SJSA1 (cell line): ENCODE results near the gene THSD4. TPM values are rescaled to one million over a fixed set of nuclear protein-coding genes. Genes with fewer than 3 reads are reported as not detected.
"Not testable (repeated sequence)": the region's sequence is repeated elsewhere in the genome, so short reads cannot be mapped to it uniquely, and the experiment has no call there.

Source experiments
- DNase-seq, 2 experiments: peaks; one replicate each; pipeline ENCODE4 v3.0.0-alpha.2; 2015 to 2020; ENCODE audit warnings: low spot score in 2 of 2, low read depth in 1 of 2
- H3K27ac ChIP-seq: fragments of 250-450 bp; sonication (Bioruptor Pico); 2 replicates; pipeline ENCODE4 v1.5.1; 2020; ENCODE audit warnings: mild to moderate bottlenecking, moderate library complexity
- H3K27me3 ChIP-seq: fragments of 250-450 bp; sonication (Bioruptor Pico); replicated peaks from 2 replicates; pipeline ENCODE4 v1.5.1; 2020; ENCODE audit warnings: mild to moderate bottlenecking, moderate library complexity
- H3K36me3 ChIP-seq: fragments of 250-450 bp; sonication (Bioruptor Pico); 2 replicates; pipeline ENCODE4 v1.5.1; 2020; ENCODE audit warnings: mild to moderate bottlenecking
- H3K4me1 ChIP-seq: fragments of 250-450 bp; sonication (Bioruptor Pico); replicated peaks from 2 replicates; pipeline ENCODE4 v1.6.1; 2021; ENCODE audit warnings: mild to moderate bottlenecking
- H3K4me3 ChIP-seq: fragments of 250-450 bp; sonication (Bioruptor Pico); 2 replicates; pipeline ENCODE4 v1.5.1; 2020; ENCODE audit warnings: mild to moderate bottlenecking
- H3K9me3 ChIP-seq: fragments of 250-450 bp; sonication (Bioruptor Pico); replicated peaks from 2 replicates; pipeline ENCODE4 v1.5.1; 2020; ENCODE audit warnings: mild to moderate bottlenecking
- total RNA-seq: library from RNA; depleted of rRNA; stranded (reverse); fragments of >200 nt; shearing (Covaris generic); gene quantifications from 2 replicates; pipeline ENCODE4 v1.2.3, GENCODE V29; 2014

Gene THSD4
- total RNA-seq, 1 experiment from 2014 or later: 14.6 TPM

DNA sequence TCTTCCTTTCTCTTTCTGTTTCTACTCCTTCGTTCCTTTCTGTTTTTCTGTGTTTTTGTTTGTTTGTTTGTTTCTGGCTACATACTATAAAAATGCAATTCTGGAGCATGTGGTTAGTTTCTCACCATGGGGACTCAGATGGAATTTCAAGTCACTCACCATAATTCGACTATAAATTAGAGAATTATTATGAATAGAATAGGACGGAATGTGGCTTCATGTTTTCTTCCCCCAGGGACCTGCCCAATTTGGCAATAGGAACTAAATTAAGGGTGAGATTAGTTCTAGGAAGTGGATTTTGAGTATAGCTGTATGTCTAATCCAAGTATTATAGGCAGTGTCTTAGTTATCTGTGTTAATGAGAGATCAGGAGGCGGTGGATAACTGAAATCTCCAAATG lies 96.9 kb downstream of the THSD4 start:
- Histone ChIP-seq H3K4me1 (no peaks in the 10 kb centered on the region), H3K4me3 (no peak overlapping the region), H3K9me3 (no peaks in the 10 kb centered on the region), H3K27ac (no peak overlapping the region), H3K36me3 (no peaks in the 10 kb centered on the region; the same call in 1 of the 2 replicates), H3K27me3 (no peaks in the 10 kb centered on the region)
- no peak for DNase-seq

DNA sequence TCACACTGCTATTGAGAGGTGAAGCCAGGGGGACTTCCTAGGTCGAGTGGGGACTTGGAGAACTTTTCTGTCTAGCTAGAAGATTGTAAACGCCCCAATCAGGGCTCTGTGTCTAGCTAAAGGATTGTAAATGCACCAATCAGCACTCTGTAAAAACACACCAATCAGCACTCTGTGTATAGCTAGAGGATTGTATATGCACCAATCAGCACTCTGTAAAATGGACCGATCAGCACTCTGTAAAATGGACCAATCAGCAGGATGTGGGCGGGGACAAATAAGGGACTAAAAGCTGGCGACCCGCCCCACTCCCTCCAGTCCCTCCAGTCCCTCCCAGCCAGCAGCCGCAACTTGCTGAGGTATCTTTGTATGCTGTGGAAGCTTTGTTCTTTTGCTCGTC lies 98.7 kb downstream of the THSD4 start:
- H3K27me3 ChIP-seq, H3K27ac ChIP-seq, H3K4me3 ChIP-seq, DNase-seq, H3K4me1 ChIP-seq, H3K9me3 ChIP-seq, H3K36me3 ChIP-seq: not testable (repeated sequence)

DNA sequence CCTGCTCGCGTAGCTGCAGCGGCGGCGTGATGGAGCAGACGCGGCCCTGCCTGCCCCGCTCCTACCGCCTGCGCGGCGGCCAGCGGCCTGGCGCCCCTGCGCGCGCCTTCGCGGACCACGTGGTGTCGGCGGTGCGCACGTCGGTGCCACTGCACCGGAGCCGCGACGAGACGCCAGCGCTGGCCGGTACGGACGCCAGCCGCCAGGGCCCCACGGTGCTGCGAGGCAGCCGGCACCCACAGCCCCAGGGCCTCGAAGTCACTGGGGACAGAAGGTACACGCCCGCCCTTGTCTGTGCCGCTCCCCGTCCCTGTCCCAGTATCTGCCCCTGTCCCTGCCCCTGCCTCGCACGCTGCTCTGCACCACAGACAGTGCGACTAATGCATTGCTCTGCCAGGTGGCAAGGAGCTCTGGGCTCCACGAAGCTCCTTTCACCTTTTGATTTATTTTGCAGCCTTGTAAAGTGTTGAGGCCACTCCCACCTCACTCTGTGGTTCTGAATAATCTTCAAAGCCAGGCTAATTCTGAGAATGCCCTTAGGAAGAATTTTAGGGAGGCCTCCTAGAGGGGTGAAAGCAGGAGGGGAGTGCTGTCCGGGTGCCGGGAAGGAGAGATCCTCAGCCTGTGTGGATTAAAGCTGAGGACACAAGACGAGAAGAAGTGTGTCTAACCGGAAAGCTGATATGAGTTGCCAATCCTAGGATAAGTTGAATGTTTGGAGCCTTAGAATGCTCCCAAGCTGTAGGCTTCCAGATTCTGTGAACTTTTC lies 100.0 kb downstream of the THSD4 start:
- Histone ChIP-seq H3K4me3 (no peak overlapping the region), H3K27ac (no peak overlapping the region), H3K36me3 (no peaks in the 10 kb centered on the region), H3K4me1 (peaks cover 12% of the 10 kb centered on the region), H3K27me3 (no peaks in the 10 kb centered on the region), H3K9me3 (no peaks in the 10 kb centered on the region)
- DNase-seq: no peak

DNA sequence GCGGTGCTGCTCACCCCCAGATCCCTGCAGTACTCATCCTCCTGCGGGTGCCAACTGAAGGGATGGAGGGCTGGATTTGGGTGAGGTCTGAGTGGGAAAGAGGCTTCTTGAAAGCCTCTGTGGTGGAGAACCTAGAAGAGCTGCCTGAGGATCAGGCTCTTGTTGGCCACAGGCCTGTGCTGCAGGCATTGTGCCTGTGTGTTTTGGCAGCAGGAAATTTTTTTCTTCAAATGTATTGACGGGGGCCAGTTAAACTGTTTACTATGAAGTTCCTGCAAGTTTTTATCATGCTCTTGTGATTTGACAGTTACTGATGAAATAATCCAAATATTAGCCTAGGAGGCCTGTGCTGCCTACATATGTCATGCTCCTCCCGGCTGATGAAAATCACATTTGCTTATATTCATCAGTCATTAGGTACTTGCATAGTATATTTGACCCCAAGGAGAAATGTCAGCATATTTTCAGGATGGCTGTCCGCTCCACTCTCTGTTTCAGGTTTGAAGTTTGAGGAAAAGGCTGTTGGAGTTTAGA lies 103.1 kb downstream of the THSD4 start:
- Histone ChIP-seq H3K4me1 (peaks cover 13% of the 10 kb centered on the region), H3K4me3 (no peak overlapping the region), H3K36me3 (no peaks in the 10 kb centered on the region), H3K9me3 (no peaks in the 10 kb centered on the region; the same call in 1 of the 2 replicates), H3K27me3 (no peaks in the 10 kb centered on the region; the same call in 1 of the 2 replicates), H3K27ac (no peak overlapping the region)
- no peak for DNase-seq

DNA sequence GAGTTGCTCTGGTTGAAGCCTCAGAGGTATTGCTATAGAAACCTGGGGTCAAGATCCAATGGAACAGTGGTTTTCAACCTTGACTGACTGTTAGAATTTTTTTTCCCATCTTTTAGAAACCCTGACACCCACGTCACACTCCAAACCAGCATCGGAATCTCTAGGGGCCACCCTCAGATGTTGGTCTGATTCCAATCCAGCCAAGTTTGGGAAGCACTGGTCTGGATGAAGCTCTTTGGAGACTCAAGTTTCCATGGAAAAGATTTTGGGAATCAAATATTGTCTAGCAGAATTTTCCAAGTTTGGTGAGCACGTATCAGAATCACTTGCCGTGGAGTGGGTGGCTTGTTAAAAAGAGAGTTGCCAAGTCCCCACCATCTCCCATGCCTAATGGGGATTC lies 103.8 kb downstream of the THSD4 start:
- DNase-seq: no peak
- no peaks in the 10 kb centered on the region; the same call in 1 of the 2 replicates for H3K27me3 ChIP-seq
- peak overlapping the region; percentile 66 for H3K27ac ChIP-seq
- H3K9me3 ChIP-seq: no peaks in the 10 kb centered on the region; the same call in 1 of the 2 replicates
- no peak overlapping the region for H3K4me3 ChIP-seq
- peaks cover 13% of the 10 kb centered on the region for H3K4me1 ChIP-seq
- H3K36me3 ChIP-seq: no peaks in the 10 kb centered on the region

DNA sequence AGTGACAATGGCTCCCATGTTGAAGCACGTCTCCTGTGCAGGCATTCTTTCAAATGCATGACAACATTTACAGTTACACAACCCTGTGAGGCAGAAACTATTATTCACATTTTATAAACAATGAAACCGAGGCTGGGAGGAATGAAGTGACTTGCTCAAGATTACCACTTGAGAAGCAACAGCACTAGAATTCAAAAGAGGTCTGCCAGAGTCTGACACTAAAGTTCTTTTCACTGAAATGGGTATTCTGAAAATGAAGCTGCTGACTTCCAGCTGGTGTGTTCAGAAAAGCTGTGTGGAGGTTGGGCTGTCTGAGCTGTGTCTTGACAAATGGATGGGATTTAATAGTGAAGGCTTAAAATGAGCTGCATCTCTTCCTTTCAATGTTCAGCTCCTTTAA lies 104.4 kb downstream of the THSD4 start:
- Histone ChIP-seq H3K4me3 (no peak overlapping the region), H3K4me1 (peaks cover 13% of the 10 kb centered on the region), H3K9me3 (no peaks in the 10 kb centered on the region; the same call in 1 of the 2 replicates), H3K27me3 (no peaks in the 10 kb centered on the region; the same call in 1 of the 2 replicates), H3K36me3 (no peaks in the 10 kb centered on the region), H3K27ac (peak overlapping the region; percentile 66)
- peak in 1 of 2 experiments; percentile 69 for DNase-seq

DNA sequence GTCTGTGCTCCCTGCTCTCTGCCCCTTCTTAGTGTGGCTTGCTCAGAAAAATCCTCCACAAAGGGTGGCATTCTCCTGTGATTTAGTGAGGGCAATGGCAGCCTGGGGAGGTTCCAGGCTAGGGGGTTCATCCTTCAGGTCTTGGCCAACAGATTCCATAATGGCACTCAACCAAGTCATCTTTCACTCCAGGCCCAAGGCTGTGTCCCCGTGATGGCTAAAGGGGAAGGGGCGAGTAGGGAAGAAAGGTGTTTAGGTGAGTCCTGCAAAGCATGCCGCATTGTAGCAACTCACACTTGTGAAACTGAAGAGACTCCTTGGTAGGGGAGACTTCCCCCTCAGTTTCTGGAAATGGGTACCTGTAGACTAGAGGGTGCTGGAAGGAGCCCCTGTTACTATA lies 105.6 kb downstream of the THSD4 start:
- H3K27me3 ChIP-seq: no peaks in the 10 kb centered on the region; the same call in 1 of the 2 replicates
- peaks cover 24% of the 10 kb centered on the region for H3K4me1 ChIP-seq
- no peak for DNase-seq
- H3K4me3 ChIP-seq: no peak overlapping the region
- H3K36me3 ChIP-seq: no peaks in the 10 kb centered on the region
- no peak overlapping the region for H3K27ac ChIP-seq
- H3K9me3 ChIP-seq: no peaks in the 10 kb centered on the region; the same call in 1 of the 2 replicates

DNA sequence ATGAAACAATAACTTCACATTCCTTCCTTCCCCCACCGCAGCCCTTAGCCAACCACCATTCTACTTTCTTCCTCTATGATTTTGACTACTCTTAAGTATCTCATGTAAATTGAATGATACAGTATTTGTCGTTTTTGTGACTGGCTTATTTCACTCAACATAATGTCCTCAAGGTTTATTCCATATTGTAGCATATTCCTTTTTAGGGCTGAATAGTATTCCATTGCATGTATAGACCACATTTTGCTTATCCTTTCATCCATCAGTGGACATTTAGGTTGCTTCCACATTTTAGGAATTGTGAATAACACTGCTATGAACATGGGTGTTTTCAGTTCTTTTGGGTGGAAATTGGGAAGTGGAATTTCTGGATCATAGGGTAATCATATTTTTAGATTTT lies 106.1 kb downstream of the THSD4 start:
- H3K36me3 ChIP-seq: no peaks in the 10 kb centered on the region
- H3K9me3 ChIP-seq: no peaks in the 10 kb centered on the region; the same call in 1 of the 2 replicates
- H3K4me1 ChIP-seq: peaks cover 29% of the 10 kb centered on the region
- no peak overlapping the region for H3K27ac ChIP-seq
- no peak for DNase-seq
- no peaks in the 10 kb centered on the region; the same call in 1 of the 2 replicates for H3K27me3 ChIP-seq
- H3K4me3 ChIP-seq: no peak overlapping the region

DNA sequence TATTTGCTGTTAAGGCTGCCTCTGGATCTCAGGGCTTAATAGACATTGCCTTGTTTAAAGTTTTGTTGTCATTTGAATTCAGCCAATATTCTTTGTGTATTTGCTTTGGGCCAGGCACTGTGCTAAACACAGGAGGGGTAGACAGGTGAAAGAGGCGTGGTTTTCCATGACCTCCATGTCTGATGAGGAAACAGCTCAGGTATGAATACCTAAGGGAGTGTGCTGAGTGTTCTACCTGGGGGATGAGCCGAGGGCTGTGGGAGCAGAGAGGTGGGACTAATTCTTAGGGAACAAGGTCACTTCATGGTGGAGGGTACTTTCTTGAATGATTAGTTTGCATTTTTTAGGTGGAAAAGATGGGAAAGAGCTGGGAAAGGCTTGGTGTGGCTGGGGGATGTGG lies 108.2 kb downstream of the THSD4 start:
- Histone ChIP-seq H3K4me3 (no peak overlapping the region), H3K36me3 (no peaks in the 10 kb centered on the region), H3K27me3 (no peaks in the 10 kb centered on the region; the same call in 1 of the 2 replicates), H3K9me3 (no peaks in the 10 kb centered on the region; the same call in 1 of the 2 replicates), H3K4me1 (peaks cover 35% of the 10 kb centered on the region), H3K27ac (no peak overlapping the region)
- no peak for DNase-seq

DNA sequence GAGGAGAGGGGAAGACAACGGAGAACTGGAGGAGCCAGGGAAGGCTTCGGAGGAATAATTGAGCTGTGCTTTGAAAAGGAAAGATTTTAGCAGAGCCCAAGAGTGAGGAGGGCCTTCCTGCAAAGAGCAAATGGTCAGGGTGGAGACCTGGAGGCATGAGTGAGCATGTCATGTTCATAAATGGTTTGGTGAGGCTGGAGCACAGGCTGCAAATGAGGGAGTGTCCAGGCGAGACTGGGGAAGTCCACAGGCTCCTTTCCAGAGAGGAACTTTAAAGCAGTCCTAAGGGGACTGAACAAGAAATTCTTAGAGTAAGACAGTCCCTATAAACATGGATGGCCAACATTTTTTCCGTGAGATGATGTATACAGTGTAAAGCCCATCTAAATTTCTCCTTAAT lies 108.8 kb downstream of the THSD4 start:
- H3K4me1 ChIP-seq: peaks cover 35% of the 10 kb centered on the region
- DNase-seq: no peak
- H3K9me3 ChIP-seq: no peaks in the 10 kb centered on the region; the same call in 1 of the 2 replicates
- H3K27ac ChIP-seq: no peak overlapping the region
- no peaks in the 10 kb centered on the region; the same call in 1 of the 2 replicates for H3K27me3 ChIP-seq
- H3K4me3 ChIP-seq: no peak overlapping the region
- no peaks in the 10 kb centered on the region for H3K36me3 ChIP-seq

DNA sequence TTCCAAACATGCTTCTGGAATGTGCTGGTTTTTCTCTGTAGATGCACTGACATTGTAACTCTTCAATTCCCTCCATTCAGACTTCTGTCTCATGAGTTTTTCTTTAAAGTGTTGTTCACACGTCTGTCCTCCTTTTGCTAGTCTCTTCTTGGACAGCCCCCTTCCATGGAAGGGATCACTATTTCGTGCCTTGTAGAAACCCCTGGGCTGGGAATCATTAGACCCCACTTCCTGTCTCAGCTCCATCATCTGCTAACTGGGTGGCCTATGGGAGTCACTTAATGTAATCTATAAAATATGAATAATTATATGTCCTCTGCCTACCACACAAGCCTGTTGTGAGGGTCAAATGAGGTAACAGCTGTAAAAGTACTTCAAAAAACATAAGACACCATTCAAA lies 110.6 kb downstream of the THSD4 start:
- DNase-seq: peak in 1 of 2 experiments; percentile 57
- no peak overlapping the region for H3K27ac ChIP-seq
- no peaks in the 10 kb centered on the region; the same call in 1 of the 2 replicates for H3K9me3 ChIP-seq
- no peaks in the 10 kb centered on the region; the same call in 1 of the 2 replicates for H3K27me3 ChIP-seq
- no peak overlapping the region for H3K4me3 ChIP-seq
- H3K4me1 ChIP-seq: peaks cover 22% of the 10 kb centered on the region
- no peaks in the 10 kb centered on the region for H3K36me3 ChIP-seq

DNA sequence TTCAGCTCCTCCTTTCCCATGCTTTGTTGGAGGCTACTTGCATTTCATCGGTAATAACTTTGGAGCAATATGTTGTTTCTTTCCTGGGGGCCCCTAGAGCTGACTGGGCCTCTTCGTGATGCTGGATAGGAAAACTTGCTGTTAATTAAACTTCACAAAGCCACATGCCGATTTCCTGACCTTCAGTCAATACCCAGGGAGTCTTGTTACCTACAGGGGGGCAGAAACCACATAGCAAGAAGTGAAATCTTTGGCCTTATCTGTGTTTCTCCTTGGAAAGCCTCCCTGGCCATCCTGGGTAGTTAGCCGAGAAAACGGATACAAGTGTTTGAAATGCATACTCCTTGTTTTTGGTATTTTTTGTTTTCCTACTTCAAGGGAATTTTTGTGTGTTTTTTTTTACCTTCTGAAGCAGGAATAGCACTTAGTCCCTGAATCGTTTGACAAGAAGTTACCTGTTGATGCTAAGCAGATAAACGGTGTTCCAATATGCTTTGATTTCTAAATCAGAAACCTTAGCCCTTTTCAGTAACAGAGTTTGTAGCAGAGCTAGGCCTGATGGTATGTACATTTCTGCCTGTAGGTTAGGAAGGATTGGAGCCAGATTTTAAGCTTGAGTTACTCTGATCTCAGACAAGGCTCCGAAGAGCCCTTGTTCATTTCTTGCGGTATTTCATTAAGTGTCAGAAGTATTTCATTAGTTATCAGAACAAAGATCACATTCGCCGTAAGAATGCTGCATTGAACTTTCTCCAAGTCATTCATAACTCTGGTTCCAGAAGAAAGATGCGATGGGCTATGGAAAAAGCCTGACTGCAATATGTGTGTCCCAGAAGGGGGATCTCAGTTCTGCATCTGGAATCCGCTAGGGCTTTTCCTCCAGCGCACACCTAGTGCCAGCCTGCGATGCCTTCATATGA lies 111.5 kb downstream of the THSD4 start:
- Histone ChIP-seq H3K4me3 (no peak overlapping the region), H3K27me3 (no peaks in the 10 kb centered on the region), H3K9me3 (no peaks in the 10 kb centered on the region), H3K27ac (no peak overlapping the region; the same call in 1 of the 2 replicates), H3K36me3 (no peaks in the 10 kb centered on the region), H3K4me1 (peaks cover 22% of the 10 kb centered on the region)
- no peak for DNase-seq

DNA sequence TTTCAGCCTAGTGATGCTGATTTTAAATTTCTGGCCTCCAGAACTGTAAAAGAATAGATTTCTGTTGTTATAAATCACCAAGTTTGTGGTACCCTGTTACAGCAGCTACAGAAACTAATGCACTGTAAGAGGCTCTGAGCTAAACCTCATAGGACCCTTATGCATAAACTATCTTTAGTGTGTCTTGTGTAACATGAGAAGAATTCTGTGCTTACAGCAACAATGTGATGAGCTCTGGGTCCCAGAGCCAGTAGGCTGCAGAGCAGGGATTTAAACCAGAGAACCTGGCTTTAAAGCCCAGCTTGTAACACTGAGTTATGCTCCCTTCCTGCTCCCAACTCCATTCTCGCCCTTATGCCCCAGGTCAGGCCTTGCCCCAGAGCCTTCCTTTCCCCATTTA lies 113.1 kb downstream of the THSD4 start:
- H3K27ac ChIP-seq: no peak overlapping the region
- no peak overlapping the region for H3K4me3 ChIP-seq
- H3K36me3 ChIP-seq: no peaks in the 10 kb centered on the region
- H3K9me3 ChIP-seq: no peaks in the 10 kb centered on the region
- H3K4me1 ChIP-seq: peaks cover 22% of the 10 kb centered on the region
- H3K27me3 ChIP-seq: no peaks in the 10 kb centered on the region
- DNase-seq: no peak
